ENCODE results near the gene PRXL2C.

The PRXL2C gene

GRCh38 chr9:96688745-96689464 lies 33.8 kb upstream of the PRXL2C start:
- no peak for TF ChIP-seq EZH2phosphoT487 (IDR thresholded peaks at IDR 0.05; ENCODE audit: borderline replicate concordance, low read length)
- TF ChIP-seq, protein P1, sequence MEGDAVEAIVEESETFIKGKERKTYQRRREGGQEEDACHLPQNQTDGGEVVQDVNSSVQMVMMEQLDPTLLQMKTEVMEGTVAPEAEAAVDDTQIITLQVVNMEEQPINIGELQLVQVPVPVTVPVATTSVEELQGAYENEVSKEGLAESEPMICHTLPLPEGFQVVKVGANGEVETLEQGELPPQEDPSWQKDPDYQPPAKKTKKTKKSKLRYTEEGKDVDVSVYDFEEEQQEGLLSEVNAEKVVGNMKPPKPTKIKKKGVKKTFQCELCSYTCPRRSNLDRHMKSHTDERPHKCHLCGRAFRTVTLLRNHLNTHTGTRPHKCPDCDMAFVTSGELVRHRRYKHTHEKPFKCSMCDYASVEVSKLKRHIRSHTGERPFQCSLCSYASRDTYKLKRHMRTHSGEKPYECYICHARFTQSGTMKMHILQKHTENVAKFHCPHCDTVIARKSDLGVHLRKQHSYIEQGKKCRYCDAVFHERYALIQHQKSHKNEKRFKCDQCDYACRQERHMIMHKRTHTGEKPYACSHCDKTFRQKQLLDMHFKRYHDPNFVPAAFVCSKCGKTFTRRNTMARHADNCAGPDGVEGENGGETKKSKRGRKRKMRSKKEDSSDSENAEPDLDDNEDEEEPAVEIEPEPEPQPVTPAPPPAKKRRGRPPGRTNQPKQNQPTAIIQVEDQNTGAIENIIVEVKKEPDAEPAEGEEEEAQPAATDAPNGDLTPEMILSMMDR (IDR thresholded peaks at IDR 0.05; ENCODE audit: low read depth, low read length, poor library complexity, severe bottlenecking): no peak

DNA sequence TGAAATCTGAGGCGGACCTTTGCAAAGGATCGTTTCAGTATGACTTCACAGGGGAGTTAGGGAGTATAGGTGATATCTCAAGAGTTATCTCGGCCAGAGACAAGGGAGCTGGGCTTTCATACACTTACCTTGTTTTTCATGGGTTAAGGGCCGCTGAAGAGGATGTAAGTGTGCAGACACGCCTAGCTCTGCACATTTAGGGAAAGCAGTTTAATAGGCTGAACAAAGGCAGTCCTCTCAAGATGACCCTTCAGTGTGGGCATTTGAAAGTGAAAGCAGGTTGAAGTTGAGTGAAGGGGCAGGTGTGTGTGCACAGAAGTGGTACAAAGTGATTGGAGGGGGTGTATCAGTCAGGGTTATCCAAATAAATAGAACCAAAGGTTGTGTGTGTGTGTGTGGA lies 33.1 kb upstream of the PRXL2C start:
- Histone ChIP-seq H3K9me2 (replicated peaks; ENCODE audit: control insufficient read depth, low read length) (no peaks in the 10 kb centered on the region), H3K4me3 (ENCODE audit: low read length) (no peak overlapping the region), H3K9me3 (ENCODE audit: control insufficient read depth, insufficient read depth, low read length) (no peaks in the 10 kb centered on the region), H3K79me2 (ENCODE audit: control insufficient read depth, low read length) (no peaks in the 10 kb centered on the region), H3K36me3 (ENCODE audit: control insufficient read depth, low read length) (no peaks in the 10 kb centered on the region), H3F3A (ENCODE audit: control insufficient read depth, insufficient read depth) (no peaks in the 10 kb centered on the region), H3K27me3 (ENCODE audit: control insufficient read depth, low read length) (0 out of 2 replicates have a peak, but pooled peaks cover 3% of the 10 kb centered on the region), H3K4me1 (ENCODE audit: control insufficient read depth, low read length) (no peaks in the 10 kb centered on the region), H4K20me1 (ENCODE audit: control insufficient read depth, insufficient read depth, low read depth, low read length) (no peaks in the 10 kb centered on the region), H3K4me2 (ENCODE audit: low read length) (no peak overlapping the region), H3K27ac (ENCODE audit: low read depth, low read length) (no peak overlapping the region)
- TF ChIP-seq, protein P1 (IDR thresholded peaks at IDR 0.05; ENCODE audit: low read depth, low read length, poor library complexity, severe bottlenecking): no peak
- no peak for TF ChIP-seq EZH2phosphoT487 (IDR thresholded peaks at IDR 0.05; ENCODE audit: borderline replicate concordance, low read length)

More at GRCh38 chr9:96688745-96689464, 33.8 kb upstream of the PRXL2C start:
- H3K4me3 ChIP-seq (ENCODE audit: low read length): no peak overlapping the region
- H3K27me3 ChIP-seq (ENCODE audit: control insufficient read depth, low read length): 0 out of 2 replicates have a peak, but pooled peaks cover 3% of the 10 kb centered on the region
- H4K20me1 ChIP-seq (ENCODE audit: control insufficient read depth, insufficient read depth, low read depth, low read length): no peaks in the 10 kb centered on the region
- no peaks in the 10 kb centered on the region for H3F3A ChIP-seq (ENCODE audit: control insufficient read depth, insufficient read depth)
- no peaks in the 10 kb centered on the region for H3K9me3 ChIP-seq (ENCODE audit: control insufficient read depth, insufficient read depth, low read length)
- H3K4me1 ChIP-seq (ENCODE audit: control insufficient read depth, low read length): no peaks in the 10 kb centered on the region
- H3K36me3 ChIP-seq (ENCODE audit: control insufficient read depth, low read length): no peaks in the 10 kb centered on the region
- H3K9me2 ChIP-seq (replicated peaks; ENCODE audit: control insufficient read depth, low read length): no peaks in the 10 kb centered on the region
- no peak overlapping the region for H3K27ac ChIP-seq (ENCODE audit: low read depth, low read length)
- H3K79me2 ChIP-seq (ENCODE audit: control insufficient read depth, low read length): no peaks in the 10 kb centered on the region
- no peak overlapping the region for H3K4me2 ChIP-seq (ENCODE audit: low read length)

- Histone ChIP-seq H4K20me1 (ENCODE audit: control insufficient read depth, insufficient read depth, low read depth, low read length) (no peaks in the 10 kb centered on the region), H3F3A (ENCODE audit: control insufficient read depth, insufficient read depth) (no peaks in the 10 kb centered on the region), H3K4me3 (ENCODE audit: low read length) (no peak overlapping the region), H3K9me3 (ENCODE audit: control insufficient read depth, insufficient read depth, low read length) (no peaks in the 10 kb centered on the region), H3K4me1 (ENCODE audit: control insufficient read depth, low read length) (no peaks in the 10 kb centered on the region), H3K79me2 (ENCODE audit: control insufficient read depth, low read length) (no peaks in the 10 kb centered on the region), H3K27me3 (ENCODE audit: control insufficient read depth, low read length) (0 out of 2 replicates have a peak, but pooled peaks cover 3% of the 10 kb centered on the region), H3K9me2 (replicated peaks; ENCODE audit: control insufficient read depth, low read length) (no peaks in the 10 kb centered on the region), H3K27ac (ENCODE audit: low read depth, low read length) (no peak overlapping the region), H3K36me3 (ENCODE audit: control insufficient read depth, low read length) (no peaks in the 10 kb centered on the region), H3K4me2 (ENCODE audit: low read length) (no peak overlapping the region)
- TF ChIP-seq EZH2phosphoT487 (IDR thresholded peaks at IDR 0.05; ENCODE audit: borderline replicate concordance, low read length): no peak
- TF ChIP-seq, protein P1 (IDR thresholded peaks at IDR 0.05; ENCODE audit: low read depth, low read length, poor library complexity, severe bottlenecking): no peak
These were observed 31.7 kb upstream of the PRXL2C start for GRCh38 chr9:96686638-96687335.
